ENCODE measurements around the gene SIPA1L3. TPM values are rescaled to one million over a fixed set of nuclear protein-coding genes. Genes with fewer than 3 reads are reported as not detected.

The SIPA1L3 gene
- total RNA-seq, 1 donor from 2014 or later, result 26.9 TPM

DNA sequence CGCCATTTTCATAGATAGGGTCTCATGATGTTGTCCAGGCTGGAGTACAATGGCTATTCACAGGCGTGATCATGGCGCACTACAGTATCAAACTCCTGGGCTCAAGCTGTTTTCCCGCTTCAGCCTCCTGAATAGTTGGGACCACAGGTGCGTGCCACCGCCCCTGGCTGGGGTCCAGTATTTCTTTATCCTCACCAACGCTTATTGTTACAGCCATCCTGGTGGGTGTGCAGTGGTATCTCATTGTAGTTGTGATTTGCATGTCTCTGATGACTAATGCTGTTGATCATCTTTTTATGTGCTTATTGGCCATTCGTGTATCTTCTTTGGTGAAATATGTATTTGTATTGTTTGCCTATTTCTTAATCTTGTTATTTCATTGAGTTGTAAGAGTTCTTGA, 49.0 kb downstream of the SIPA1L3 start:
- Histone ChIP-seq H2AFZ (ENCODE audit: low read depth, low read length) (no peak overlapping the region), H3K36me3 (ENCODE audit: insufficient read depth, low read length) (no peaks in the 10 kb centered on the region), H3K79me2 (ENCODE audit: insufficient read depth, low read length) (peaks cover 84% of the 10 kb centered on the region), H3K27ac (ENCODE audit: low read depth, low read length) (no peak overlapping the region), H3K9me3 (ENCODE audit: insufficient read depth, low read depth, low read length) (no peaks in the 10 kb centered on the region), H3K4me2 (ENCODE audit: low read length) (no peak overlapping the region), H3K9ac (ENCODE audit: low read length) (no peak overlapping the region), H3K4me1 (ENCODE audit: insufficient read depth, low read length) (peaks cover 18% of the 10 kb centered on the region), H3K27me3 (ENCODE audit: insufficient read depth, low read length) (no peaks in the 10 kb centered on the region), H4K20me1 (ENCODE audit: insufficient read depth, low read length) (no peaks in the 10 kb centered on the region), H3K4me3 (ENCODE audit: insufficient read depth, low read depth, low read length) (no peak overlapping the region)
- H3K36me3 Mint-ChIP-seq (ENCODE audit: low read depth, unreplicated experiment), result no peaks in the 10 kb centered on the region
- no peak for DNase-seq (ENCODE audit: low read depth)
- TF ChIP-seq, protein P1, sequence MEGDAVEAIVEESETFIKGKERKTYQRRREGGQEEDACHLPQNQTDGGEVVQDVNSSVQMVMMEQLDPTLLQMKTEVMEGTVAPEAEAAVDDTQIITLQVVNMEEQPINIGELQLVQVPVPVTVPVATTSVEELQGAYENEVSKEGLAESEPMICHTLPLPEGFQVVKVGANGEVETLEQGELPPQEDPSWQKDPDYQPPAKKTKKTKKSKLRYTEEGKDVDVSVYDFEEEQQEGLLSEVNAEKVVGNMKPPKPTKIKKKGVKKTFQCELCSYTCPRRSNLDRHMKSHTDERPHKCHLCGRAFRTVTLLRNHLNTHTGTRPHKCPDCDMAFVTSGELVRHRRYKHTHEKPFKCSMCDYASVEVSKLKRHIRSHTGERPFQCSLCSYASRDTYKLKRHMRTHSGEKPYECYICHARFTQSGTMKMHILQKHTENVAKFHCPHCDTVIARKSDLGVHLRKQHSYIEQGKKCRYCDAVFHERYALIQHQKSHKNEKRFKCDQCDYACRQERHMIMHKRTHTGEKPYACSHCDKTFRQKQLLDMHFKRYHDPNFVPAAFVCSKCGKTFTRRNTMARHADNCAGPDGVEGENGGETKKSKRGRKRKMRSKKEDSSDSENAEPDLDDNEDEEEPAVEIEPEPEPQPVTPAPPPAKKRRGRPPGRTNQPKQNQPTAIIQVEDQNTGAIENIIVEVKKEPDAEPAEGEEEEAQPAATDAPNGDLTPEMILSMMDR (IDR thresholded peaks at IDR 0.05; ENCODE audit: insufficient read depth, low read depth, low read length), result no peak
- no peak for TF ChIP-seq EZH2 (IDR thresholded peaks at IDR 0.05; ENCODE audit: insufficient read depth, low read length)
- H3K4me3 Mint-ChIP-seq (ENCODE audit: unreplicated experiment), result no peak overlapping the region
- no peak overlapping the region for H3K27ac Mint-ChIP-seq (ENCODE audit: unreplicated experiment)
- H3K27me3 Mint-ChIP-seq (ENCODE audit: low read depth, unreplicated experiment), result no peaks in the 10 kb centered on the region
- no peak for FAIRE-seq
- no peaks in the 10 kb centered on the region for H3K9me3 Mint-ChIP-seq (ENCODE audit: unreplicated experiment)
- H3K4me1 Mint-ChIP-seq (ENCODE audit: low read depth, unreplicated experiment), result peaks cover 1% of the 10 kb centered on the region

- H2AFZ ChIP-seq (ENCODE audit: low read depth, low read length), result no peak overlapping the region
- Mint-ChIP-seq H3K27me3 (ENCODE audit: low read depth, unreplicated experiment) (no peaks in the 10 kb centered on the region), H3K9me3 (ENCODE audit: unreplicated experiment) (no peaks in the 10 kb centered on the region), H3K4me3 (ENCODE audit: unreplicated experiment) (no peak overlapping the region), H3K4me1 (ENCODE audit: low read depth, unreplicated experiment) (peaks cover 1% of the 10 kb centered on the region), H3K27ac (ENCODE audit: unreplicated experiment) (no peak overlapping the region), H3K36me3 (ENCODE audit: low read depth, unreplicated experiment) (no peaks in the 10 kb centered on the region)
- H3K79me2 ChIP-seq (ENCODE audit: insufficient read depth, low read length), result peaks cover 81% of the 10 kb centered on the region
- no peak overlapping the region for H3K4me3 ChIP-seq (ENCODE audit: insufficient read depth, low read depth, low read length)
- H3K27me3 ChIP-seq (ENCODE audit: insufficient read depth, low read length), result no peaks in the 10 kb centered on the region
- no peak overlapping the region for H3K27ac ChIP-seq (ENCODE audit: low read depth, low read length)
- DNase-seq (ENCODE audit: low read depth), result no peak
- H3K9ac ChIP-seq (ENCODE audit: low read length), result no peak overlapping the region
- peaks cover 18% of the 10 kb centered on the region for H3K4me1 ChIP-seq (ENCODE audit: insufficient read depth, low read length)
- TF ChIP-seq, protein P1 (IDR thresholded peaks at IDR 0.05; ENCODE audit: insufficient read depth, low read depth, low read length), result no peak
- no peak for TF ChIP-seq EZH2 (IDR thresholded peaks at IDR 0.05; ENCODE audit: insufficient read depth, low read length)
- peaks cover 4% of the 10 kb centered on the region for H3K9me3 ChIP-seq (ENCODE audit: insufficient read depth, low read depth, low read length)
- no peaks in the 10 kb centered on the region for H3K36me3 ChIP-seq (ENCODE audit: insufficient read depth, low read length)
- no peak for FAIRE-seq
- no peak overlapping the region for H3K4me2 ChIP-seq (ENCODE audit: low read length)
- no peaks in the 10 kb centered on the region for H4K20me1 ChIP-seq (ENCODE audit: insufficient read depth, low read length)
Measured at GRCh38 chr19:37957176-37957575, 50.2 kb downstream of the SIPA1L3 start.

- H3K27me3 Mint-ChIP-seq (ENCODE audit: low read depth, unreplicated experiment), result no peaks in the 10 kb centered on the region
- H3K9ac ChIP-seq (ENCODE audit: low read length), result no peak overlapping the region
- no peak overlapping the region for H3K4me3 ChIP-seq (ENCODE audit: insufficient read depth, low read depth, low read length)
- no peaks in the 10 kb centered on the region for H3K36me3 Mint-ChIP-seq (ENCODE audit: low read depth, unreplicated experiment)
- peaks cover 10% of the 10 kb centered on the region for H3K4me1 Mint-ChIP-seq (ENCODE audit: low read depth, unreplicated experiment)
- peaks cover 18% of the 10 kb centered on the region for H3K4me1 ChIP-seq (ENCODE audit: insufficient read depth, low read length)
- TF ChIP-seq, protein P1 (IDR thresholded peaks at IDR 0.05; ENCODE audit: insufficient read depth, low read depth, low read length), result no peak
- TF ChIP-seq EZH2 (IDR thresholded peaks at IDR 0.05; ENCODE audit: insufficient read depth, low read length), result no peak
- no peaks in the 10 kb centered on the region for H4K20me1 ChIP-seq (ENCODE audit: insufficient read depth, low read length)
- no peaks in the 10 kb centered on the region for H3K9me3 Mint-ChIP-seq (ENCODE audit: unreplicated experiment)
- DNase-seq (ENCODE audit: low read depth), result no peak
- H3K4me2 ChIP-seq (ENCODE audit: low read length), result no peak overlapping the region
- H3K27ac Mint-ChIP-seq (ENCODE audit: unreplicated experiment), result no peak overlapping the region
- no peak overlapping the region for H2AFZ ChIP-seq (ENCODE audit: low read depth, low read length)
- no peak for FAIRE-seq
- no peak overlapping the region for H3K27ac ChIP-seq (ENCODE audit: low read depth, low read length)
- no peaks in the 10 kb centered on the region for H3K36me3 ChIP-seq (ENCODE audit: insufficient read depth, low read length)
- H3K4me3 Mint-ChIP-seq (ENCODE audit: unreplicated experiment), result no peak overlapping the region
- peaks cover 4% of the 10 kb centered on the region for H3K9me3 ChIP-seq (ENCODE audit: insufficient read depth, low read depth, low read length)
- no peaks in the 10 kb centered on the region for H3K27me3 ChIP-seq (ENCODE audit: insufficient read depth, low read length)
- H3K79me2 ChIP-seq (ENCODE audit: insufficient read depth, low read length), result peaks cover 82% of the 10 kb centered on the region
Measured at GRCh38 chr19:37959665-37960114, 52.7 kb downstream of the SIPA1L3 start.
